DND-41 (cell line): ENCODE measurements around the gene TCAP.

Experiments used
- CTCF ChIP-seq: IDR thresholded peaks from 2 replicates; pipeline ENCODE4 v1.5.1; 2012; ENCODE audit warnings: borderline replicate concordance, low read length, moderate library complexity, mild to moderate bottlenecking; ENCODE audit not compliant: poor library complexity, severe bottlenecking; ENCODE audit errors: extremely low read depth
- EZH2 ChIP-seq: IDR thresholded peaks from 3 replicates; pipeline ENCODE4 v1.6.1; 2012; ENCODE audit warnings: borderline replicate concordance, low read depth, mild to moderate bottlenecking, moderate library complexity, low read length, inconsistent platforms; ENCODE audit not compliant: severe bottlenecking

- no peak for TF ChIP-seq CTCF
- no peak for TF ChIP-seq EZH2
Observed at GRCh38 chr17:39676198-39676819, 11.2 kb downstream of the TCAP start.
